Endometrial microvascular endothelial cells (primary cell): ENCODE data around the gene NCOA7. TPM values are rescaled to one million over a fixed set of nuclear protein-coding genes. Genes with fewer than 3 reads are reported as not detected.

Experiments used
- in situ Hi-C: cut with HindIII; loops from 2 replicates; pipeline ENCODE4 v1.10.0; 2017; ENCODE audit warnings: low sequenced_read_pairs, low pct_unique_long_range_greater_than_20kb; ENCODE audit errors: inconsistent ontology term
- total RNA-seq: library from RNA; depleted of rRNA; stranded (reverse); fragments of >200 nt; gene quantifications from one replicate; pipeline ENCODE4 v1.2.3, GENCODE V29; 2015; ENCODE audit errors: inconsistent ontology term

The NCOA7 gene
- total RNA-seq, 1 donor from 2014 or later = 25.8 TPM

DNA sequence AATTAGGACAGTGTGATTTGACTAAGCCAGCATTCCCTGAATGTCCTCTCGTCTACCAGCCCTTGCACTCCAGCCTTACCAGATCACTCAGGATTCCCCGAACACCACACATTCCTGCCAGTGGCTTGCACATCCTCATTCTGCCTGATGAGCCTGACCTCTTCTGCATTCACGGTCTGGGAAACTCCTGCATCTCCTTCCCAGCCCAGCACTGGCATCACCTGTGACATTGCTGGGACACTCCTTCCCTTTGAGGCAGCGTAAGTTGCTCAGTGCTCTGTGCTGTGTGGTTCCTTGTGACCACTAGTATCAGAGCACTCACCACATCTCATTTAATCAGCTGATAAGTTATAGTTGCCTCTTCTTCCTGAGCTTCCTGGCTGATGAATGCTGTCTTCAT, 17.3 kb downstream of the NCOA7 start:
- in situ Hi-C loops = no loop called here

GRCh38 chr6:125808591-125808990, 17.8 kb downstream of the NCOA7 start:
- in situ Hi-C loops = no loop called here

DNA sequence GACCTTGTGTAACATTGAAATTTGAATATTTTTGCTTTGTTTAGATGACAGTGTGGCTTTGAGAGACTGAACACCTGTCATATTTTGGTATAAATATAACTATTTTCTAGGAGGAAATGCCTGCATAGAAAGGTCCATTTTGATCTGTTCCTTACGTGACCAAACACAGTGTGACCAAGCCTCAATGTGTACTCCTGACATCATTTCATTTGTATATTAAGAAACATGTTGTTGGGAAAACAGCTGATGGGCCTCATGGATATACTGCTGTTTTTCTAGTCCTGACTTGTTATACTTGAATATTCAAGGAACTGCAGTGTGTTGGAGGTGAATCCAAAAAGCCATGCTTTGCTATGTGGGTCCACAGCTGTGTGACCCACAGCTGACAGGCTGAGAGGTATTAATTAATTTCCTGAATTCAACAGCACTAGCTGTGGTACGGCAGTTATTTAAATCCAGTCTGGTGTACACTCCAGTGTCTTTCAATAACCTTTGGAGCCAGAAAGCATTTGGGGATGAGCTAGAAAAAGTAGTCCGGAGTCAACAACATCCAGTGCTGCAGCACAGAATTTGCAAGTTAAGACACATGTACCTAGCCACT, 18.9 kb downstream of the NCOA7 start:
- in situ Hi-C loops = no loop called here

DNA sequence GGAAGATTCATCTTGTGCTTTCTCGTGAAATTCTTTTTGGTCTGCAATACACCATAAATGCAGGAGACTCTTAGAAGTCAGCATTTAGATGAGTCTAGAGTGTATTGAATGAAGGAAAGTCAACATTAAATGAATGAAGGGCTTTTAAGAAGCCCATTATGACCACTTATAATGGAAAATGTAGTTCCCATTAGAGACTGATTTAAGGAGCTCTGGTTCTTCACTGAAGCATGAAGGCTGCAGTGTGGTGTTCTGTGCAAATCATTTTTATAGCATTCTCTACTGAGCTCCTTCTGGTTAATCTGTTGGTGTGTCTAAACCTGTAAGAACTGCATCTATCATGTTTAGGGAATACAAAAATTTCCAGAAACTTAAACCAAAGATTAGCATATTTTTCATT, 19.7 kb downstream of the NCOA7 start:
- in situ Hi-C loops = no loop called here

DNA sequence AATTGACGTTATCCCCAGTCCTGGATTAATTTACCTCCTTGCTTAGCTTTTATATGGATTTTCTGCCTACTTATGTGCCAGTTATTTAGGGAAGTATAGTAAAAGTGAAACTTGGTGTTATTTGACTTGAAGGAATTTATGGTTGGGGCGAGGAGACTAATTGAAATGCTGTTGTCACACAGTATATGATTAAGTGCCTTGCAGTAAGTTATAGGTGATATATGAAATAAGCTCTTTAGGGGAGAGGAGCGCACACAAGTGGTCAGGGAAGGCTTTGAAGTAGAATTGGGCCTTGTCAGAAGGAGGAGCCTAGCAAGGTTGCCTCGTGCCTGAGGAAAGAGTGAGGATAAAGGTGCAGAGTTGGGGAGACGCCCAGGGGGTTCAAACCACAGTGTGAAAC, 20.5 kb downstream of the NCOA7 start:
- in situ Hi-C loops = no loop called here

GRCh38 chr6:125812394-125813292, 21.9 kb downstream of the NCOA7 start:
- in situ Hi-C loops = no loop called here

DNA sequence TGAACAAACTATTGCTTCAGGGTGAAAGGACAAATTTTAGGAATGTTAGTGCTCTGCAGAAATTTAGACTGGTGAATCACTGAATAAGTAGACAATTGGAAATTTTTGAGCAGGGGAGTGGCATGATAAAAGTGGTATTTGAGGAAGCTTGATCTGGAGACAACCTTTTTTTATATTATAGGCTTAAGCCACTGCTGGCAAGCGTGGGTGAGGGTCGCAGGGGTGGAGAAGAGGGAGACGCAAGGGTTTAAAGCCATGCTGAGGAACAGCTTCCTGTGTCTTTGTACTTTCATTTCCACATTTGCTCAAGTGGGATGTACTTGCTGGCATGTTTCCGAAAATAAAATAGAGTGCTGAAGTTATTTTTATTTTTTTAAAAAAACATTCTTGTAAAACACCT, 23.7 kb downstream of the NCOA7 start:
- in situ Hi-C loops = no loop called here

DNA sequence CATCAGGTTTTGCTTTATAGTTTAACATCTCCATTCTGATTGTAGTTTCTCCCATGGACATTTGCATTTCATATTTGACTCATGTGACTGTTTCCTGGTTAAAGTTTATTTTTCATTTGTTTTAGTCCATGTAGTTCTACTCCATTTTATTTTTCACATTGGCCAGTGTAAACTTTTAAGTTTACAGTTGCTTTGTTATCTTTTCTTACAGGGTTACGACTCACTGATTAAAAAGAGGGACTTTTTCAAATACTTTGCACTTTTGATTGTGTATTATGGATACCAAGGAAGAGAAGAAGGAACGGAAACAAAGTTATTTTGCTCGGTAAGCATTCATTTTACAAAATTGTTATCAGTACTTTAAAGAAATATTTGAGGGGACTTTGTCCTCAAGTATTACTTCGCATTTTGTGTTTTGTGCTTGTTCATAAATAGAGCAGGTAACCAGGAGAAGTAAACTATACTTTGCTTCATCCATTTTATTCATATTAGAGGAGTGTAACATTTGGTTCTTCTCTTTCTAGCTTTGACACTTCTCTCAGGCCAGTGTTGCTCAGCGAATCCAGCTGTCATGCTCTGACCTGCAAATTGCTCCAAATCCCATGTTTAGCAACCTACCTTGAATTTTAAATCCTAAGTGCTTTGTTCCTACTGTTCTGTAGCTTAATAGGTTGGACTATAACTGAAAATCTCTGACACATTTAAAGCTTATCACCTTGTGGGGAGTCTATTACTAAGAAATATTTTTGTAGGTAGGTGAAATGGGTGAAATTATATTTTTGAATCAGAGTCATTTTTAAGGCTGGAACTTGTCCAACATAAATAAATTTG, 24.5 kb downstream of the NCOA7 start:
- in situ Hi-C loops = no loop called here

DNA sequence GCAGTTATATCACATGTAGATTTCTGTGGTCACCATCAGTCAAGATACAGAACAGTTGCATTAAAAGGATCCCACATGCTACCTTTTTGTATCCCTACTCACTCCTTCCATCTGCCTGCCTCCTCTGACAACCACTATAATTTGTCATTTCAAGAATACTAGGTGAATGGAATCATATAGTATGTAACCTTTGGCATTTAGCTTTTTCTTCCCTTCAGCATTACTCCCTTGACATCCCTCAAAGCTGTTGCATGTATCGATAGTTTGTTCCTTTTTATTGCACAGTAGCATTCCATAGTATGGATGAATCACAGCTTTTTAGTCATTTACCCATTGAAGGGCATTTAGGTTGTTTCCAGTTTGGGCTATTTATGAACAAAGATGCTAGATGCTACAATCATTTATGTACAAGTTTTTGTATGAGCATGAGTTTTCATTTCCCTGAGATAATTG, 26.1 kb downstream of the NCOA7 start:
- in situ Hi-C loops = no loop called here

GRCh38 chr6:125818225-125818657, 27.5 kb downstream of the NCOA7 start:
- in situ Hi-C loops = no loop called here

DNA sequence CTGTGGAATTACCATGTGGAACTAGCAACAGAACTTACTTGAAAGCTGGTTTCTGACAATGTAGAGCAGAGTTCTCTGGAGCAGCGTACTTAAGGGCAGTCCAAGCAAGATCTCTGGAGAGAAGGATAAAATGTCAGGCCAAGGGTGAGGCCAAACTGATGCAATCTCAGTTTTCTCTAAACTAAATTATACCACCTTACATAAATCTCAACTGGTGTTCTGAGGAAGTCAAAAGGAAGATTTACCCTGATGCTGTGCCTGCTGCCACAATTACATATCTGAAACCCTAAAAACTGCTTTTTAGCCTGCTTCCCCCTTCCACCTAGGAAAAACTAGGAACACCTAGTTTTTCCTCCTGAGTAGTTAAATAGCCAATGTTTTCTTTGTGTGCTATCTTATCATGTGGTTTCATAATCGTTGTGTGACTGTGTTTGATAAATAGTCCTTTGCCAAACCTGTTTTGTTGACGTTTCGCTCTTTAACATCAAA, 28.1 kb downstream of the NCOA7 start:
- in situ Hi-C loops = no loop called here

- in situ Hi-C loops = no loop called here
These were observed 29.0 kb downstream of the NCOA7 start for GRCh38 chr6:125819535-125820326.

DNA sequence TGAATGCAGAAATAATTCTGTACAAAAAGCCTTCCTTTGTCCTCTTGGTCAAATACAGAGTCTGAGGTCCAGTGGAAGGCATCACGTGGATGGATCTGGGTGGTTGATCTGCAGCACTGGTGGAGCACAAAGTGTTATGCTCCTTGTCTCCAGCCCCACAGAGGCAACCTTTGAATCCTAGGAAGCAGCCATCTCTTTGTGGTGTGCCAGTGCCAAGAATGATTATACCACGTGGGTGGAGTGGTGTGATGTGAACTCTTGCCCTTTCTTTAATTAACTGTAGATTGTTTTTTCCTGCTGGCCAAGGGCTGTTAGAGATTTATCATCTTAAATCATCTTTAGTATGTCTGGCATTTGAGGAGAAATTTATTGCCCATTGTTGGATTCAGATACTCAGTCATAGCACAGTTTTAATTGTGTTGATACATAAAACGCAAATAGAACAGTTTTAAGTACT, 31.1 kb downstream of the NCOA7 start:
- in situ Hi-C loops = no loop called here

DNA sequence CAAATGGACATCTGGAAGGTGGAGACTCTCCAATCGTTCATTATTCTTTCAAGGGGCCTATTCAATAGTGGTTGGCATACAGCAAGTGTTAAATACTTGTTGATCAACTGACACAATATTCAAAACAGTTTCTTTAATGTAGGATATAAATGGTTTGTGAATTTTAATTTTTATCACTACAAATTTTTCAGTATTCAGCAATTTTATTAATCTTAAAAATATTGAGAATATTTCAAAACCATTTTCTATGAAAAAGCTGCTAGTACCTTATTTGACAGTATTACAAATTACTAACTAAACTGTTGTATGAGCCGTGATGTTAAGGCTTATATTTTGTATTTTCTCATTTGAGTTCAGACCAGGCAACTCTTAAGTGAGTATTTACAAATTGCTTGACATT, 32.4 kb downstream of the NCOA7 start:
- in situ Hi-C loops = no loop called here

GRCh38 chr6:125824946-125825771, 34.4 kb downstream of the NCOA7 start:
- in situ Hi-C loops = no loop called here

- in situ Hi-C loops = no loop called here
These were observed 36.1 kb downstream of the NCOA7 start for GRCh38 chr6:125826695-125827463.

GRCh38 chr6:125827788-125828320, 37.1 kb downstream of the NCOA7 start:
- in situ Hi-C loops = no loop called here
